Stimulated activated naive B cell treated with anti-CD40 and anti-IgM and Interleukin-4, amounts not matched to agents 10 μg/mL and 1 μg/mL and 100 μg/mL, for 72 hours (primary cell): Measurements from ENCODE around the gene ATP5MC3.
"Not testable (repeated sequence)": the region's sequence is repeated elsewhere in the genome, so short reads cannot be mapped to it uniquely, and the experiment has no call there.

ENCODE experiments used
- ATAC-seq, 2 donors: fragments of 150-1000 bp; cut with Tn5 transposase; replicated peaks; 2 replicates each; pipeline ENCODE4 v1.10.0; 2021; ENCODE audit warnings: moderate library complexity in 1 of 2
- DNase-seq: peaks from one replicate; pipeline ENCODE4 v3.0.0; 2021
- H3K27ac Mint-ChIP-seq: one replicate; pipeline ENCODE4 v1.8.0; 2022; ENCODE audit warnings: mild to moderate bottlenecking, mixed read lengths
- H3K27me3 Mint-ChIP-seq, 2 donors: one replicate each; pipeline ENCODE4 v1.8.0; 2022; ENCODE audit warnings: mixed read lengths in 2 of 2
- H3K36me3 Mint-ChIP-seq, 2 donors: one replicate each; pipeline ENCODE4 v1.8.0; 2022; ENCODE audit warnings: mixed read lengths in 2 of 2, mild to moderate bottlenecking in 1 of 2
- H3K4me1 Mint-ChIP-seq, 2 donors: one replicate each; pipeline ENCODE4 v1.8.0; 2022; ENCODE audit warnings: mixed read lengths in 2 of 2, mild to moderate bottlenecking in 1 of 2
- H3K4me3 Mint-ChIP-seq, 2 donors: one replicate each; pipeline ENCODE4 v1.8.0; 2022; ENCODE audit warnings: mild to moderate bottlenecking in 2 of 2, mixed read lengths in 2 of 2, moderate library complexity in 1 of 2
- H3K9me3 Mint-ChIP-seq, 2 donors: one replicate each; pipeline ENCODE4 v1.8.0; 2022; ENCODE audit warnings: mixed read lengths in 2 of 2, mild to moderate bottlenecking in 1 of 2

The ATP5MC3 gene

GRCh38 chr2:175181104-175181876, at the start of gene ATP5MC3:
Gene ATP5MC3 (minus strand): TSS chr2:175181710. CDS start chr2:175181393, 317 bp downstream.
- DNase-seq, result peak; percentile 92
- ATAC-seq, result peak; percentile 96
- Mint-ChIP-seq H3K4me1 (peaks cover 12 to 17% of the 10 kb centered on the region in 2 donors), H3K36me3 (peaks cover 21 to 34% of the 10 kb centered on the region in 2 donors), H3K4me3 (peak within 1 kb of the TSS; percentile 95 to 97), H3K27ac (peak within 1 kb of the TSS; percentile 91), H3K9me3 (peaks cover 0 to 3% of the 10 kb centered on the region in 2 donors), H3K27me3 (no peaks in the 10 kb centered on the region)

GRCh38 chr2:175228601-175229000, 47.1 kb upstream of the ATP5MC3 start:
- not testable (repeated sequence) for H3K9me3 Mint-ChIP-seq, DNase-seq, H3K27ac Mint-ChIP-seq, H3K4me3 Mint-ChIP-seq, H3K4me1 Mint-ChIP-seq, H3K36me3 Mint-ChIP-seq, ATAC-seq
- peaks cover 1 to 20% of the 10 kb centered on the region in 2 donors for H3K27me3 Mint-ChIP-seq

- peak in 1 of 2 donors; percentile 23 for ATAC-seq
- H3K27me3 Mint-ChIP-seq, result peaks cover 5 to 24% of the 10 kb centered on the region in 2 donors
Measured at GRCh38 chr2:175228179-175228578, 46.7 kb upstream of the ATP5MC3 start.

GRCh38 chr2:175227393-175227792, 45.9 kb upstream of the ATP5MC3 start:
- H3K4me1 Mint-ChIP-seq, result peaks cover 0 to 2% of the 10 kb centered on the region in 2 donors
- H3K27ac Mint-ChIP-seq, result no peak overlapping the region
- ATAC-seq (peak; percentile 92 to 94), DNase-seq (no peak)
- H3K27me3 Mint-ChIP-seq, result peaks cover 10 to 27% of the 10 kb centered on the region in 2 donors
- no peaks in the 10 kb centered on the region for H3K9me3 Mint-ChIP-seq
- H3K36me3 Mint-ChIP-seq, result no peaks in the 10 kb centered on the region
- no peak overlapping the region for H3K4me3 Mint-ChIP-seq

More at GRCh38 chr2:175228179-175228578, 46.7 kb upstream of the ATP5MC3 start:
- Mint-ChIP-seq H3K4me3 (no peak overlapping the region), H3K27ac (no peak overlapping the region), H3K36me3 (no peaks in the 10 kb centered on the region), H3K9me3 (no peaks in the 10 kb centered on the region), H3K4me1 (peaks cover 0 to 2% of the 10 kb centered on the region in 2 donors)
- DNase-seq, result no peak

- Mint-ChIP-seq H3K4me1 (no peaks in the 10 kb centered on the region), H3K27me3 (peaks cover 22 to 32% of the 10 kb centered on the region in 2 donors)
Measured at GRCh38 chr2:175220075-175220474, 38.6 kb upstream of the ATP5MC3 start.

GRCh38 chr2:175218551-175218950, 37.0 kb upstream of the ATP5MC3 start:
- no peak for DNase-seq
- no peak for ATAC-seq
- no peak overlapping the region for H3K4me3 Mint-ChIP-seq
- no peaks in the 10 kb centered on the region for H3K36me3 Mint-ChIP-seq
- H3K27me3 Mint-ChIP-seq, result peaks cover 31 to 34% of the 10 kb centered on the region in 2 donors
- H3K9me3 Mint-ChIP-seq, result no peaks in the 10 kb centered on the region
- H3K4me1 Mint-ChIP-seq, result no peaks in the 10 kb centered on the region
- H3K27ac Mint-ChIP-seq, result no peak overlapping the region

More at GRCh38 chr2:175220075-175220474, 38.6 kb upstream of the ATP5MC3 start:
- no peak for DNase-seq
- Mint-ChIP-seq H3K9me3 (no peaks in the 10 kb centered on the region), H3K27ac (no peak overlapping the region), H3K36me3 (no peaks in the 10 kb centered on the region), H3K4me3 (no peak overlapping the region)
- no peak for ATAC-seq

- no peak overlapping the region for H3K4me3 Mint-ChIP-seq
Measured at GRCh38 chr2:175207741-175208438, 26.4 kb upstream of the ATP5MC3 start.

GRCh38 chr2:175206866-175207265, 25.4 kb upstream of the ATP5MC3 start:
- H3K27me3 Mint-ChIP-seq, result peaks cover 15 to 28% of the 10 kb centered on the region in 2 donors
- DNase-seq (no peak), ATAC-seq (no peak)
- H3K4me3 Mint-ChIP-seq, result no peak overlapping the region
- peaks cover 2 to 5% of the 10 kb centered on the region in 2 donors for H3K4me1 Mint-ChIP-seq
- no peaks in the 10 kb centered on the region for H3K36me3 Mint-ChIP-seq
- no peak overlapping the region for H3K27ac Mint-ChIP-seq
- peaks cover 2 to 4% of the 10 kb centered on the region in 2 donors for H3K9me3 Mint-ChIP-seq

More at GRCh38 chr2:175207741-175208438, 26.4 kb upstream of the ATP5MC3 start:
- no peak for ATAC-seq
- peaks cover 12 to 28% of the 10 kb centered on the region in 2 donors for H3K27me3 Mint-ChIP-seq
- H3K9me3 Mint-ChIP-seq, result peaks cover 2 to 4% of the 10 kb centered on the region in 2 donors
- no peak overlapping the region for H3K27ac Mint-ChIP-seq
- H3K36me3 Mint-ChIP-seq, result no peaks in the 10 kb centered on the region
- no peak for DNase-seq
- H3K4me1 Mint-ChIP-seq, result peaks cover 2 to 5% of the 10 kb centered on the region in 2 donors

GRCh38 chr2:175205523-175205922, 24.0 kb upstream of the ATP5MC3 start:
- H3K36me3 Mint-ChIP-seq, result no peaks in the 10 kb centered on the region

GRCh38 chr2:175203621-175204496, 22.3 kb upstream of the ATP5MC3 start:
- Mint-ChIP-seq H3K4me3 (no peak overlapping the region), H3K27ac (no peak overlapping the region), H3K9me3 (peaks cover 3 to 6% of the 10 kb centered on the region in 2 donors), H3K36me3 (peaks cover 0 to 1% of the 10 kb centered on the region in 2 donors), H3K4me1 (peaks cover 2 to 5% of the 10 kb centered on the region in 2 donors), H3K27me3 (peaks cover 26 to 31% of the 10 kb centered on the region in 2 donors)
- ATAC-seq, result peak; percentile 91 to 92
- DNase-seq, result peak; percentile 21

More at GRCh38 chr2:175205523-175205922, 24.0 kb upstream of the ATP5MC3 start:
- H3K27ac Mint-ChIP-seq, result no peak overlapping the region
- no peak for ATAC-seq
- DNase-seq, result no peak
- H3K27me3 Mint-ChIP-seq, result peaks cover 14 to 20% of the 10 kb centered on the region in 2 donors
- H3K4me3 Mint-ChIP-seq, result no peak overlapping the region
- H3K4me1 Mint-ChIP-seq, result peaks cover 2 to 5% of the 10 kb centered on the region in 2 donors
- H3K9me3 Mint-ChIP-seq, result peaks cover 0 to under 1% of the 10 kb centered on the region in 2 donors

GRCh38 chr2:175195012-175195411, 13.5 kb upstream of the ATP5MC3 start:
- no peak overlapping the region for H3K4me3 Mint-ChIP-seq
- H3K36me3 Mint-ChIP-seq, result peaks cover 0 to 1% of the 10 kb centered on the region in 2 donors
- no peak for ATAC-seq
- H3K27ac Mint-ChIP-seq, result no peak overlapping the region
- H3K9me3 Mint-ChIP-seq, result peaks cover 3 to 6% of the 10 kb centered on the region in 2 donors
- H3K27me3 Mint-ChIP-seq, result peaks cover 42 to 50% of the 10 kb centered on the region in 2 donors
- no peak for DNase-seq
- no peaks in the 10 kb centered on the region for H3K4me1 Mint-ChIP-seq

- no peaks in the 10 kb centered on the region for H3K4me1 Mint-ChIP-seq
- no peaks in the 10 kb centered on the region for H3K9me3 Mint-ChIP-seq
- H3K36me3 Mint-ChIP-seq, result no peaks in the 10 kb centered on the region
- H3K27ac Mint-ChIP-seq, result no peak overlapping the region
- DNase-seq, result no peak
- peaks cover 20 to 32% of the 10 kb centered on the region in 2 donors for H3K27me3 Mint-ChIP-seq
- ATAC-seq, result no peak
- no peak overlapping the region for H3K4me3 Mint-ChIP-seq
Measured at GRCh38 chr2:175188761-175189160, 7.3 kb upstream of the ATP5MC3 start.

- no peaks in the 10 kb centered on the region for H3K36me3 Mint-ChIP-seq
- no peak overlapping the region for H3K4me3 Mint-ChIP-seq
- H3K9me3 Mint-ChIP-seq, result no peaks in the 10 kb centered on the region
- no peaks in the 10 kb centered on the region for H3K4me1 Mint-ChIP-seq
- DNase-seq (no peak), ATAC-seq (peak; percentile 38 to 39)
- no peak overlapping the region for H3K27ac Mint-ChIP-seq
- H3K27me3 Mint-ChIP-seq, result peaks cover 20 to 32% of the 10 kb centered on the region in 2 donors
Measured at GRCh38 chr2:175187378-175187777, 5.9 kb upstream of the ATP5MC3 start.
